ENCODE data around the gene COX7B.
"Not testable (repeated sequence)": the region's sequence is repeated elsewhere in the genome, so short reads cannot be mapped to it uniquely, and the experiment has no call there.

Gene COX7B, protein sequence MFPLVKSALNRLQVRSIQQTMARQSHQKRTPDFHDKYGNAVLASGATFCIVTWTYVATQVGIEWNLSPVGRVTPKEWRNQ

GRCh38 chrX:77899081-77899828 lies at the start of gene COX7B:
Gene COX7B, plus strand, starts transcription at chrX:77899468. Its CDS starts 86 bp downstream, at chrX:77899554.
- DNase-seq, result peak; percentile 94

GRCh38 chrX:77875372-77875771 lies 23.9 kb upstream of the COX7B start:
- DNase-seq, result no peak

- DNase-seq, result not testable (repeated sequence)
Observed at GRCh38 chrX:77881418-77881817, 17.9 kb upstream of the COX7B start.

- DNase-seq, result no peak
Observed at GRCh38 chrX:77892887-77893286, 6.4 kb upstream of the COX7B start.

- DNase-seq, result no peak
Observed at GRCh38 chrX:77893713-77894112, 5.6 kb upstream of the COX7B start.

DNA sequence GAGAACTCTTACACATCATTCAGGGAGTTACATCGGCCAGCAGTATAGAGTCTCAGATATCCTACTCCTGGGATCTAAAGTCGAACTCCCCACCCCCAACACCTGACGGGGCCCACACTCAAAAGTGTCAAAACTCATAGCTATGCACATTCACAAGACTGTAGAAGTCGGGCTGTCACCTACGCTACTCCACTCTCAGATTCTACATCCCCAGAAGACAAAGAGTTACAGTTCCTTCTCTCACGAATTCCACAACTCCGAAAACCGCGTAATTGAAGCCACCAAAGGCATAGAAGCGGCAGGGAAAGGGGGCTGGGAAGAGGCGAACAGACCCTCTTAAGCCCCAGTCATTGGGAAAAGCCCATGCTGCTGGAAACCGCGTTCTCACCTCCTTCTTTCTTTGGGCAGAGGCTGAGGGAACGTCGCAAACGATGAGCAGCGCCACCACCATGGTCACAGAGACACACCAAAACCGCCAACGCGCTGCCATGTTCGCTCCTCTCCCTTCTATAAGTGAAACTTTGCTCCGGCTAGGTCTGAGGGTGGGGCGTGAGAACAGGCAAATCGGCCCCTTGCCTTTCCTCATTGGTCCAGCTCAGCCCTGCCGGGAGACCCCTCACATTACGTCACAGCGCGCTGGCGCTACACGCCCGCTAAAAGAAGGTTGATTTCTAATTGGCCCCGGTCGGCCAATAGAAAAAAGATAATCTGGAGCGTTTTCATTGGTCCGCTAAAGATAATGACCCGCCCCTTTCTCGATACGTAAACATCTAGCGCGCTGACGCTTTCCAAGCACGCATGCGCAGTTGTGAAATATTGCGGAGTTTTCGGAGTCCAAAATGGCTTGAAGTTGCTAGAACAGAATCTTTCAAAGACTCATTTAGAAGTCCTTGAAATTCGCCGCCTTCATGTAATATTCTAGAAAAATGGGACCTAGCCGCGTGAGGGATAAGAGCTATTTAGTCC lies 4.1 kb upstream of the COX7B start, which contains the start of gene MAGT1:
MAGT1 (minus strand) TSS at position 515 of the 966 bp plus-strand sequence; CDS start at position 490, 25 bp downstream.
- peak; percentile 94 for DNase-seq

- no peak for DNase-seq
Observed at GRCh38 chrX:77900688-77901087, 1.4 kb downstream of the COX7B start.

DNA sequence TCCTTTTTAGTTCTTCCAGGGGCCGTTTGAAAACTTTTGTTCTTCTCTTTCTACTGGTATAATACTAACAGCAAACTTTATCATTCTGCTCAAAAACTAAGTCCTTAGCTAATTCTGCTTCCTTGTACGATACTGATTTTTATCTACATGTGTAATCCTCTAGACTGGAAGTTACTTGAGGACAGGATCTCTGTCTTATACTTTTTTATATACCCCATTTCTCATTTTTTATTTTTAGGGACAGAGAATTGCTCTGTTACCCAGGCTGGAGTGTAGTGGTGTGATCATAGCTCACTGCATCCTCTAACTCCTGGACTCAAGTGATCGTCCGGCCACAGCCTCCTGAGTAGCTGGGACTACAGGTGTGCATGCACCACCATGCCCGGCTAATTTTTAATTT lies 2.2 kb downstream of the COX7B start:
- DNase-seq, result no peak

GRCh38 chrX:77910108-77910840 lies 11.0 kb downstream of the COX7B start, which contains the start of gene ATP7A:
Gene ATP7A, plus strand, starts transcription at chrX:77910693. Its CDS starts 60,949 bp downstream, at chrX:77971642.
- peak; percentile 86 for DNase-seq

DNA sequence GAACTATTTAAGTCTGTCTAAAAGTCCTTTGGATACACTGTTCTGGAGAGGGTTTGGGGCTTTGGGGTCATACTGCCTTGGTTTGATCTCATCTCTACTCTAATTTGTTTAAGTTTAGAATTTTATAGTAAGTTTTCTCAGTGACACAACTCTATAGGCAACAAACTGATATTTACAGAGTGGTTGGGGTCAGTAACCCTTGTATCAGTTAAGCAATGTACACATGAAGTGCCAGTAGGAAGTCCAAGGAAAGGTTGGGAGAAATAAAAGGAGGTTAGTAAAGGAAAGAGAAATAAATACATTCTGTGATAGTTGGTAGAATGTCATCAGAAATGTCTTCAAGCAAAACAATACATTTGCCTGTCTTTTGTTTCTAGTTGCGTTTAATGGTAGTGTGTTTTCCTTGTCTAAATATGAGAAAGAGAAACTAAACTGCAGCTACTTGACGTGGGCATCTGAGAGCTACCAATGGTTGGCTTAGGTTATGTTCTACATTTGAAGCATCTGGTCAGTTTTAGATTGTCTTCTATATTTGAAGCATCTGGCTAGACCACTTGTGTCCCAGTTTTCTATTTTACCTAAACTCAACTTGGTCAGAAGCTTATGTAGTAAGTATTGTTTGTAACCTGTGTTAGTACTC lies 18.1 kb downstream of the COX7B start:
- DNase-seq, result no peak

DNA sequence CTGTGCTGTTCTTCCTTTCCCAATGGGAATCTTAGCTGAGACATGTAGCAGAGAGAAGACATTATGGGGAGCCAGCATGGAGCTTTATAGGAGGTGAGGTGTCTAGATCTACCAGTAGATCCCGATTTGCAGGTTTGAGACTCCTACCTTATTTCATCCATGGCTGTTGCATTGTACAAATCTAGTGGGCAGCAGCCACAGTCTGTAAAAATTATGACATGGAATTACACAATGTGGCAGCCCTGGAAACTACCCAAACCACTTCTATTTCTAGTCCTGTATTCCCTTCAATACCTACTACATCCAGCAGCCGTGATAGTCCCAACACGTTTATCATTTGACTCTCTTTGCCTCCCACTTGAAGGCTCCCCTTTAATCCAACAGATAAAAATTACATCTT lies 19.3 kb downstream of the COX7B start:
- no peak for DNase-seq

- not testable (repeated sequence) for DNase-seq
Observed at GRCh38 chrX:77919370-77919769, 20.1 kb downstream of the COX7B start.

DNA sequence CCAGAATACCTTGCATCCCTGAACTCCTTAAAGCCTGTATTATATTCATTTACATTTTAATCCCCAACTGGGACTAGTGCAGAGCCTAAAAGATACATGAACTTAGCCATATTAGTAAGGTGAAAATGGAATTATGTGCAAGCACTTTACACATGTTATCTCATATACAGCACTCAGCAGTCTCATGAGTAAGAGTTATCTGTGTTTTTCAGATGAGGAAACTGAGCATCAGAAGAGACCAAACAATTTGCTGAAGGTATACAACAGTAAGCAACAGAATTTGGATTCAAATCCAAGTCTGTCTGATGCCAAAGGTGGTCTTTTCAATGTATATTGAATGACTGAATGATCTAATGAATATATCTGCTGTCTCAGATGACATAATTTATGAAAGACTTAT lies 23.5 kb downstream of the COX7B start:
- no peak for DNase-seq

DNA sequence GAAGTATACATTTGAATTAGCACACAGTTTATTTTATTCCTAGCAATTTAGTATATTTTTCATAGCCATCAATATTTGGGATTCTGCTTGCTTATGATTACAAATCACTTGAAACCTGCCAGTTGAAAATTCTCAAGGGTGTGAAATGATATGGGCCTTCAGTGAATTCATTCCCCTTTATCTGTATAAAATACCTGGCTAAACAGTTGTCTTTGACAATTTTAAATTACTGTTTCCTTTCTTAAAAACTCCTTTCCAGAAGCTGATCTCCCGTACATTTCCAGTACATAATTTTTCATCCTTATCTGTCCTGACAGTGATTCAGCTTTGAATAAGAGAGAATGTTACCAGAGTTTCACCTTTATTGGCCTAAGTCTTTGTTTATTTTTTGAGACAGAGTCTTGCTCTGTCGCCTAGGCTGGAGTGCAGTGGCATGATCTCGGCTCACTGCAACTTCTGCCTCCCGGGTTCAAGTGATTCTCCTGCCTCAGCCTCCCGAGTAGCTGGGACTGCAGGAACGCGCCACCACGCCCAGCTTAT lies 25.1 kb downstream of the COX7B start:
- DNase-seq, result no peak

DNA sequence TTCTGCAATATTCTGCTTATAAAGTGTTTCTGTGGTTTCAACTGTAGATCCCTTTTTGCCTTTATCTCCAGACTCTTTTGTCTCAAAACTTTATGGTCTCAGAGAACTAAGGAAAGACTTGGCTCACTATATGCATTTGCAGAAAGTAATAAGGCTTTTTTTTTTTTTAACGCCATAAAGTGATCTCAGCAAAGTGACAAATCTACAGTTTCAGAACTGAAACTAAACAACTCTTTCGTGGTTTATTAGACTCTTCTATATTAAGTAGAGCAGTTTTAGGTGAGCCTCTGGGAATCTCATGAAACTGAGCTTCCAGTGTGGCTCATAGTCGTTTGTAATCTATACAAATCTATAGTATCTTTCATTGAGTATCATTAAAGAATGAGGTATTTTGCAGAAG lies 26.5 kb downstream of the COX7B start:
- DNase-seq, result no peak

DNA sequence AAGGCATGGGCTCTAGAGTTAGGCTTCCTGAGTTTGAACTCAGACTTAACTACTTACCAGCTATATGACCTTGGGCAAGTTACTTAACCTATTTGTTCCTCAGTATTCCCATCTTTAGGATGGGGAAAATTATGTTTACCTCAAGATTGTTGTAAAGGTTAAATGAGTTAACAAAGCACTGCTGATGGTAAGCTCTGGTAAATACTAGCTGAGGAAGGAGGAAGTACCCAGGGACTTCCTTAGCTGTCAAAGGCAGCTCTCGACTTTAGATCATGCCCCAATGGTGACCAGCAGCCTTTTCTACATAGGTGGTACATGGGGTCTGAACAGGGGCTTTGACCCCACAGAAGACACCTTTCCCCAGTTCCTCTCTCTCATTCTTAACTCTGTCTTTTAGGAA lies 31.3 kb downstream of the COX7B start:
- DNase-seq, result no peak

GRCh38 chrX:77935886-77936285 lies 36.6 kb downstream of the COX7B start:
- no peak for DNase-seq

GRCh38 chrX:77936299-77936698 lies 37.0 kb downstream of the COX7B start:
- DNase-seq, result no peak

- DNase-seq, result no peak
Observed at GRCh38 chrX:77937291-77937690, 38.0 kb downstream of the COX7B start.

- DNase-seq, result no peak
Observed at GRCh38 chrX:77938083-77938680, 38.9 kb downstream of the COX7B start.

DNA sequence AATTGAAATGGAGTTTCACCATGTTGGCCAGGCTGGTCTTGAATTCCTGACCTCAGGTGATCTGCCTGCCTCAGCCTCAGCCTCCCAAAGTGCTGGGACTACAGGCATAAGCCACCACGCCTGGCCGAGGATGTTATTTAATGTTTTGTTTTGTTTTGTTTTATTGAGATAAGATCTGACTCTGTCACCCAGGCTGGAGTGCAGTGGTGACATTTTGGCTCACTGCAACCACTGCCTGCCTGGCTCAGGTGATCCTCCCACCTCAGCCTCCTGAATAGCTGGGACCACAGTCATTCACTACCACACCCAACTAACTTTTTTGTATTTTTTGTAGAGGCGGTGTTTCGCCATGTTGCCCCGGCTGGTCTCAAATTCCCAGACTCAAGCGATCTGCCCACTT lies 45.8 kb downstream of the COX7B start:
- DNase-seq, result not testable (repeated sequence)

All from NCI-H524 treated with DMSO at 0.1 percent for 48 hours (cell line).